Gastrocnemius medialis (tissue), 4 donors: ENCODE results near the gene CD276.

Experiments used
- CTCF ChIP-seq, 5 experiments: fragments of 450-650 bp in 3 of 5; fragments of 200-600 bp in 2 of 5; sonication (generic) in 2 of 5; IDR thresholded peaks in 4 of 5; conservative IDR thresholded peaks in 1 of 5; 1 replicate in 4 of 5; 2 replicates in 1 of 5; pipeline ENCODE4 v1.5.1; 2016 to 2019; ENCODE audit warnings: antibody characterized with exemption in 5 of 5, mild to moderate bottlenecking in 3 of 5, moderate library complexity in 3 of 5
- POLR2A ChIP-seq, 2 donors: fragments of 450-650 bp; IDR thresholded peaks; one replicate each; pipeline ENCODE4 v1.6.1; 2017; ENCODE audit warnings: antibody characterized with exemption in 2 of 2, mild to moderate bottlenecking in 2 of 2, moderate library complexity in 2 of 2

DNA sequence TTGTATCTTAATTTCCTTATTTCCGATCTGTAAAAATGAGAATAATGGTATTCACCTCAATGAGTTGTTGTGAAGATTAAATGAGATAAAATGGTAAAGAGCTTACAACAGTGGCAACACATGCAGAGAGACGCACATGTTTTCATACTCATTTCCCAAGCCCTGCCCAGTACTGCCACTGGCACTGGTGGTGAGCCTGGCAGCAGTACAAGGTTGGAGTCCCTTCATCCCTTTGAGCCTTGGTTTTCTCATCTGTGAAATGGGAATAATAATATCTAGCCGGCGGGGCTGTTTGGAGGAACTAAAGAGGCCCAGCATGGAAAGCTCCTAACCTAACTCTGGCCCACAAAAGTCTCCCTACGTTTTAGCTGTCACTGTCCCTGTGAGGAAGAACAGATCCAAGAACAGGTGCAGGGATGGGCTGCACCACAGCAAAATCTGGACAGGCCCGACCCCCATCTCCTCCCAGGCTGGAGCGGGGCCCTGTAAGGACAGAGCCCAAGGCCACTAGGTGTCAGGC, 866 bp upstream of the CD276 start:
- TF ChIP-seq POLR2A (IDR thresholded peaks at IDR 0.05): no peak
- TF ChIP-seq CTCF (IDR thresholded peaks at IDR 0.05 in 4 of 5, conservative IDR thresholded peaks at IDR 0.05 in 1 of 5): peak in 2 of 5 experiments; percentile 33 to 52
